ENCODE results near the gene ABLIM1. TPM values are rescaled to one million over a fixed set of nuclear protein-coding genes. Genes with fewer than 3 reads are reported as not detected.

ABLIM1 gene
- total RNA-seq, 2 experiments from 2014 or later: 119 to 128 TPM

- H3K27me3 Mint-ChIP-seq: no peaks in the 10 kb centered on the region
- H3K4me1 Mint-ChIP-seq (ENCODE audit: low read depth): peaks cover 53% of the 10 kb centered on the region
- peaks cover 39% of the 10 kb centered on the region for H3K36me3 Mint-ChIP-seq
- DNase-seq: peak; percentile 63
- ChIA-PET POLR2A (interaction anchor here (1.2 to 3.8 kb wide), 3 partner anchors 12 to 54 kb away, joined by 4 to 17 read pairs (median 12); no protein-coding TSS in a partner anchor), CTCF (interaction anchor here (0.7 to 12.6 kb wide), 13 partner anchors 10 to 368 kb away, joined by 3 to 112 read pairs (median 5); no protein-coding TSS in a partner anchor)
- no peak overlapping the region for H3K4me3 Mint-ChIP-seq
- no peaks in the 10 kb centered on the region for H3K9me3 Mint-ChIP-seq
- H3K27ac Mint-ChIP-seq: peak overlapping the region; percentile 85
- intact Hi-C loops (cut with micrococcal nuclease): loop anchor here (1.0 to 2.0 kb wide), 3 partner anchors 12 to 54 kb away; no protein-coding TSS in a partner anchor
These were observed 170.9 kb downstream of the ABLIM1 start for GRCh38 chr10:114486938-114487814.

GRCh38 chr10:114485696-114486400 lies 172.2 kb downstream of the ABLIM1 start:
- no peak overlapping the region for H3K27ac Mint-ChIP-seq
- no peaks in the 10 kb centered on the region for H3K9me3 Mint-ChIP-seq
- no peaks in the 10 kb centered on the region for H3K27me3 Mint-ChIP-seq
- intact Hi-C loops (cut with micrococcal nuclease): loop anchor here (2.0 kb wide), 1 partner anchor 15 kb away; no protein-coding TSS in a partner anchor
- CTCF ChIA-PET: interaction anchor here (0.7 to 12.6 kb wide), 8 partner anchors 12 to 208 kb away, joined by 3 to 112 read pairs (median 4); no protein-coding TSS in a partner anchor
- DNase-seq: no peak
- H3K4me3 Mint-ChIP-seq: no peak overlapping the region
- peaks cover 31% of the 10 kb centered on the region for H3K36me3 Mint-ChIP-seq
- POLR2A ChIA-PET: interaction anchor here (1.1 to 3.8 kb wide), 2 partner anchors 41 to 335 kb away, joined by 3 to 17 read pairs; no protein-coding TSS in a partner anchor
- peaks cover 50% of the 10 kb centered on the region for H3K4me1 Mint-ChIP-seq (ENCODE audit: low read depth)

- Mint-ChIP-seq H3K4me1 (ENCODE audit: low read depth) (peaks cover 50% of the 10 kb centered on the region), H3K4me3 (no peak overlapping the region), H3K27ac (no peak overlapping the region), H3K9me3 (no peaks in the 10 kb centered on the region), H3K27me3 (no peaks in the 10 kb centered on the region), H3K36me3 (peaks cover 25% of the 10 kb centered on the region)
- CTCF ChIA-PET: interaction anchor here (0.5 to 12.6 kb wide), 4 partner anchors 13 to 344 kb away, joined by 4 to 112 read pairs (median 4); no protein-coding TSS in a partner anchor
- intact Hi-C loops (cut with micrococcal nuclease): no loop called here
- POLR2A ChIA-PET: no interaction called here
- no peak for DNase-seq
These were observed 174.5 kb downstream of the ABLIM1 start for GRCh38 chr10:114483575-114483974.

GRCh38 chr10:114482480-114483304 lies 175.4 kb downstream of the ABLIM1 start:
- intact Hi-C loops (cut with micrococcal nuclease): no loop called here
- CTCF ChIA-PET: interaction anchor here (0.7 to 12.6 kb wide), 5 partner anchors 12 to 72 kb away, joined by 3 to 112 read pairs (median 4); no protein-coding TSS in a partner anchor
- peaks cover 20% of the 10 kb centered on the region for H3K36me3 Mint-ChIP-seq

GRCh38 chr10:114481055-114481454 lies 177.0 kb downstream of the ABLIM1 start:
- CTCF ChIA-PET: interaction anchor here (1.6 to 12.6 kb wide), 3 partner anchors 11 to 73 kb away, joined by 3 to 112 read pairs (median 10); no protein-coding TSS in a partner anchor
- H3K27me3 Mint-ChIP-seq: no peaks in the 10 kb centered on the region
- POLR2A ChIA-PET: no interaction called here
- peaks cover 36% of the 10 kb centered on the region for H3K4me1 Mint-ChIP-seq (ENCODE audit: low read depth)
- H3K36me3 Mint-ChIP-seq: peaks cover 15% of the 10 kb centered on the region
- no peaks in the 10 kb centered on the region for H3K9me3 Mint-ChIP-seq
- no peak overlapping the region for H3K4me3 Mint-ChIP-seq
- H3K27ac Mint-ChIP-seq: no peak overlapping the region
- DNase-seq: no peak
- intact Hi-C loops (cut with micrococcal nuclease): no loop called here

More at GRCh38 chr10:114482480-114483304, 175.4 kb downstream of the ABLIM1 start:
- Mint-ChIP-seq H3K27ac (no peak overlapping the region), H3K4me3 (no peak overlapping the region), H3K27me3 (no peaks in the 10 kb centered on the region), H3K4me1 (ENCODE audit: low read depth) (peaks cover 44% of the 10 kb centered on the region), H3K9me3 (no peaks in the 10 kb centered on the region)
- POLR2A ChIA-PET: interaction anchor here (1.0 kb wide), 1 partner anchor 61 kb away, joined by 3 read pairs; no protein-coding TSS in a partner anchor
- no peak for DNase-seq

GRCh38 chr10:114479836-114480235 lies 178.2 kb downstream of the ABLIM1 start:
- H3K4me1 Mint-ChIP-seq (ENCODE audit: low read depth): peaks cover 36% of the 10 kb centered on the region
- CTCF ChIA-PET: interaction anchor here (0.8 to 1.4 kb wide), 2 partner anchors 8 to 10 kb away, joined by 3 to 4 read pairs; no protein-coding TSS in a partner anchor
- peaks cover 6% of the 10 kb centered on the region for H3K36me3 Mint-ChIP-seq
- H3K27ac Mint-ChIP-seq: peak overlapping the region; percentile 23
- H3K27me3 Mint-ChIP-seq: no peaks in the 10 kb centered on the region
- POLR2A ChIA-PET: no interaction called here
- no peak overlapping the region for H3K4me3 Mint-ChIP-seq
- intact Hi-C loops (cut with micrococcal nuclease): no loop called here
- no peaks in the 10 kb centered on the region for H3K9me3 Mint-ChIP-seq
- DNase-seq: no peak

GRCh38 chr10:114479307-114479706 lies 178.8 kb downstream of the ABLIM1 start:
- Mint-ChIP-seq H3K4me1 (ENCODE audit: low read depth) (peaks cover 35% of the 10 kb centered on the region), H3K27me3 (no peaks in the 10 kb centered on the region), H3K4me3 (no peak overlapping the region), H3K9me3 (no peaks in the 10 kb centered on the region), H3K27ac (no peak overlapping the region), H3K36me3 (peaks cover 2% of the 10 kb centered on the region)
- CTCF ChIA-PET: interaction anchor here (0.8 to 1.4 kb wide), 2 partner anchors 8 to 9 kb away, joined by 3 to 4 read pairs; no protein-coding TSS in a partner anchor
- intact Hi-C loops (cut with micrococcal nuclease): no loop called here
- no peak for DNase-seq
- POLR2A ChIA-PET: no interaction called here

- Mint-ChIP-seq H3K4me1 (ENCODE audit: low read depth) (peaks cover 35% of the 10 kb centered on the region), H3K4me3 (no peak overlapping the region), H3K27ac (no peak overlapping the region), H3K27me3 (no peaks in the 10 kb centered on the region), H3K36me3 (no peaks in the 10 kb centered on the region), H3K9me3 (no peaks in the 10 kb centered on the region)
- no peak for DNase-seq
- ChIA-PET POLR2A (no interaction called here), CTCF (no interaction called here)
- intact Hi-C loops (cut with micrococcal nuclease): no loop called here
These were observed 179.8 kb downstream of the ABLIM1 start for GRCh38 chr10:114478281-114478680.

GRCh38 chr10:114477285-114477684 lies 180.8 kb downstream of the ABLIM1 start:
- ChIA-PET POLR2A (no interaction called here), CTCF (interaction anchor here (1.0 to 1.1 kb wide), 2 partner anchors 173 to 227 kb away, joined by 5 read pairs; no protein-coding TSS in a partner anchor)
- H3K36me3 Mint-ChIP-seq: no peaks in the 10 kb centered on the region
- intact Hi-C loops (cut with micrococcal nuclease): no loop called here
- peak overlapping the region; percentile 52 for H3K27ac Mint-ChIP-seq
- H3K9me3 Mint-ChIP-seq: no peaks in the 10 kb centered on the region
- no peak for DNase-seq
- H3K27me3 Mint-ChIP-seq: no peaks in the 10 kb centered on the region
- H3K4me1 Mint-ChIP-seq (ENCODE audit: low read depth): peaks cover 35% of the 10 kb centered on the region
- H3K4me3 Mint-ChIP-seq: no peak overlapping the region

- Mint-ChIP-seq H3K36me3 (peaks cover 2% of the 10 kb centered on the region), H3K27me3 (no peaks in the 10 kb centered on the region), H3K4me1 (ENCODE audit: low read depth) (peaks cover 24% of the 10 kb centered on the region), H3K4me3 (no peak overlapping the region), H3K27ac (peak overlapping the region; percentile 1), H3K9me3 (no peaks in the 10 kb centered on the region)
- intact Hi-C loops (cut with micrococcal nuclease): loop anchor here (5.0 kb wide), 1 partner anchor 312 kb away; no protein-coding TSS in a partner anchor
- CTCF ChIA-PET: interaction anchor here (1.0 kb wide), 1 partner anchor 229 kb away, joined by 3 read pairs; no protein-coding TSS in a partner anchor
- POLR2A ChIA-PET: no interaction called here
- DNase-seq: no peak
These were observed 183.1 kb downstream of the ABLIM1 start for GRCh38 chr10:114474989-114475388.

- CTCF ChIA-PET: interaction anchor here (0.7 to 5.5 kb wide), 8 partner anchors 12 to 230 kb away, joined by 3 to 89 read pairs (median 6); no protein-coding TSS in a partner anchor
- H3K36me3 Mint-ChIP-seq: peaks cover 2% of the 10 kb centered on the region
- H3K4me1 Mint-ChIP-seq (ENCODE audit: low read depth): peaks cover 19% of the 10 kb centered on the region
- POLR2A ChIA-PET: no interaction called here
- no peak overlapping the region for H3K4me3 Mint-ChIP-seq
- intact Hi-C loops (cut with micrococcal nuclease): loop anchor here (5.0 kb wide), 1 partner anchor 314 kb away; no protein-coding TSS in a partner anchor
- H3K9me3 Mint-ChIP-seq: no peaks in the 10 kb centered on the region
- DNase-seq: no peak
- H3K27me3 Mint-ChIP-seq: no peaks in the 10 kb centered on the region
- H3K27ac Mint-ChIP-seq: peak overlapping the region; percentile 38
These were observed 184.3 kb downstream of the ABLIM1 start for GRCh38 chr10:114473776-114474175.
